GM12875 (cell line): ENCODE data around the gene CEACAM21.

Experiments used
- H3K4me3 ChIP-seq: one replicate; pipeline ENCODE4 v1.5.1; 2011; ENCODE audit warnings: low read depth, low read length, control low read depth
- CTCF ChIP-seq: IDR thresholded peaks from 2 replicates; pipeline ENCODE4 v1.5.1; 2011; ENCODE audit warnings: low read depth, mild to moderate bottlenecking, control low read depth, inconsistent platforms, low read length, moderate library complexity, borderline replicate concordance; ENCODE audit not compliant: insufficient read depth

CEACAM21 gene

GRCh38 chr19:41591951-41592562, 16.1 kb downstream of the CEACAM21 start:
- H3K4me3 ChIP-seq = no peak overlapping the region
- TF ChIP-seq CTCF = no peak

GRCh38 chr19:41595258-41595889, 19.4 kb downstream of the CEACAM21 start:
- peak; percentile 77 for TF ChIP-seq CTCF
- H3K4me3 ChIP-seq = no peak overlapping the region

- TF ChIP-seq CTCF = no peak
- H3K4me3 ChIP-seq = no peak overlapping the region
Measured at GRCh38 chr19:41595890-41596280, 19.9 kb downstream of the CEACAM21 start.

GRCh38 chr19:41597600-41598041, 21.7 kb downstream of the CEACAM21 start:
- peak; percentile 92 for TF ChIP-seq CTCF
- no peak overlapping the region for H3K4me3 ChIP-seq

- H3K4me3 ChIP-seq = no peak overlapping the region
Measured at GRCh38 chr19:41599175-41599966, 23.4 kb downstream of the CEACAM21 start.

GRCh38 chr19:41601771-41602170, 25.8 kb downstream of the CEACAM21 start:
- H3K4me3 ChIP-seq = no peak overlapping the region
- TF ChIP-seq CTCF = no peak

More at GRCh38 chr19:41599175-41599966, 23.4 kb downstream of the CEACAM21 start:
- TF ChIP-seq CTCF = no peak
